ENCODE results near the gene AOPEP.

The AOPEP gene

GRCh38 chr9:94904806-94905205 is 178.3 kb downstream of the AOPEP start:
- peak; percentile 29 for DNase-seq

DNA sequence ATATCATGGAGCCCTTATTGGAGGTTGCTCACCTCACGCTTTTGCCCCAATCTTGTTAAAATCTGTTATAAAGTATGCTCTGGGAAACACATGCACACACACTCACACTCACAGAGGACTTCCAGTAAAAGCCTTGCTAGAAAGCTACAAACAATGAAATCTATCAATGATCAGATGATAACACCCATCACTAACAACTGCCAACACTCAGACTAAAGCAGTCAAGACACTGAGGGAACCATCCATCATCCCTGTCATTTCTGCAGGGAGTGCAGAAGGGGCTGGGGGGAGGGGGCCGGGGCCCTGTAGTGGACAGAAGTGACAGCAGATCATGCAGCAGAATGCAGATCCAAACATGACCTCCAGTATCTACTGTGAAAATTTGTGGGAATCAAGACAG is 179.1 kb downstream of the AOPEP start:
- no peak for DNase-seq

DNA sequence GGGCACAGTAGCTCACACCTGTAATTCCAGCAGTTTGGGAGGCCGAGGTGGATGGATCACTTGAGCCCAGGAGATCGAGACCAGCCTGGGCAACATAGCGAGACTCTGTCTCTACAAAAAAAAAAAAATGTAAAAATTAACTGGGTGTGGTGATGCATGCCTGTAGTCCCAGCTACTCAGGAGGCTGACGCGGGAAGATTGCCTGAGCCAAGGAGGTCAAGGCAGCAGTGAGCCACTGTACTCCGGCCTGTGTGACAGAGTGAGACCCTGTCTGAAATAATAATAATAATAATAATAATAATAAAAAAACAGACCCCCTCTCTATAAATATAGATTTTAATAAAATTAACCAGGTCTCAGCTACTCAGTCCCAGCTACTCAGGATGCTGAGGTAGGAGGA is 179.7 kb downstream of the AOPEP start:
- no peak for DNase-seq

DNA sequence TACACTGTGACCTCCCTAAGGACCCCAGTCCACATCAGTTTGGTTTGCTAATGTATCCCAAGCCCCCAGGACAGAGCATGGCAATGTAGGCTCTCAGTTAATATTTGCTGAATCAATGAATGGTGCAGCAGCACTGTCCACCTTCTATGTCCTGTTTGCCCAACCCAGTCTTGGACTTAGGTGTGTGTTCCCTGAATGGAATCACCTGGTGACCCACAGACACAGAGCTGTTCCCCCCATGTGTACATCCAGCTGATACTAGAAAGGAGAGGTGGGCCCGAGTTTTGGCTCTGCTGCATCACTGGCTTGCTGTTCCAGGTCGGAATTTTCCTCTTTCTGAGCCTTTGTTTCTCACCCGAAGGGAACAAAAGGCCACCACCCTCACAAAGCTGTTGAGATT is 180.2 kb downstream of the AOPEP start:
- DNase-seq: no peak

DNA sequence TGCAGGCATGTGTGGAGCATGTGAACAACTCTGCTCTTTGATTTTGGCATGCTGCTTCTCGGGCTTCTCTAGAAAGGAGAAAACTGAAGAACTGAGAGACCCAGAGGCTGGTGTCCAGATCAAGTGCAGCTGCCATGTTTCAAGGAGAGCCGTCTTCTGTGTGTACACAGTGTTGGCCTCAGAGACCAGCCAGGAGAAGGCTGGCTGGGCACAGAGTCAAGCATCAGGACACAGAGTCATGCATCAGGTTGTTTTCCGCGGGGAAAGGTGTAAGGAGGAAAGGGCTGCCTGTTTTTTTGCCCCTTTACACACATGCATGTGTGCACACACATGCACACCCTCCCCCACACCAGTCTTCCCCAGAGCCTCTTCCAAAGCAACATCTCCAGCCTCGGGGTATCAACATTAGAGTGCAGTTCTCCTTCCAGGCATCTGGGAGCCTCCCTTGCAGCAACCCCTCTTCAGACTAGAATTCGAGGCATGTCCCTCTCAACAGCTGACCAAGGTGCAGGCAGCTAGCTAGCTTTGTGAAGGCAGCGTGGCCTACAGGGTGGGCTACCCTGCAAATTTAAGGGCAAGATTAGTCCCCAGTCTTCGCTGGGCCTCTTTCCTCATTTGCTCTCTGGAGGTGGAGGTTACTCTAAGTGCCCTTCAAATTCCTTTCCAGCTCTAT is 180.9 kb downstream of the AOPEP start:
- DNase-seq: no peak

DNA sequence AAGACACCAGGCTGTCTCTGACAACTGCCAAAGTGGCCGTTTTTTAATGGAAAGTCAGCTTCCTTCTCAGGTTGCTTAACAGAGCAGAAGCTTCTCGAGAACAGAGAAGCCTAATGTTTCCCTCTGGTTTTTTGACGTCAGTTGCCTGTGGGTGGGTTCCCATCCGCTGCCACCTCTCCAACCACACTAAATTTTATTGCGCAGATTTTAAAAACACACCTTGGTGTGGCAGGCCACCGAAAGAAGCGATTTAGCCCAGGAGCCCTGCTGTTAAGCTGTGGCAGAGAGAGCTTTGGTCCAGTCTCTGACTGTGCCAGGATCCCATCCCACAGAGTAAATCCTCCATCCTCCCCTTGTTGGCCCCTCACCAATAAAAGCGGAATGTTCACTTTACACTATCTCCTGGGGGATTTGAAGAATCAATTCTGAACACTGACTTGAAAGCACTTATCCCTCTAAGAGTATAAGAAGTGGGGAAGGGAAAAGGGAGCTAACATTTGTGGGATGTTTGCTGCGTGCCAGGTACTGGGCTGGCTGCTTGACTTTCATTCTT is 181.6 kb downstream of the AOPEP start:
- no peak for DNase-seq

DNA sequence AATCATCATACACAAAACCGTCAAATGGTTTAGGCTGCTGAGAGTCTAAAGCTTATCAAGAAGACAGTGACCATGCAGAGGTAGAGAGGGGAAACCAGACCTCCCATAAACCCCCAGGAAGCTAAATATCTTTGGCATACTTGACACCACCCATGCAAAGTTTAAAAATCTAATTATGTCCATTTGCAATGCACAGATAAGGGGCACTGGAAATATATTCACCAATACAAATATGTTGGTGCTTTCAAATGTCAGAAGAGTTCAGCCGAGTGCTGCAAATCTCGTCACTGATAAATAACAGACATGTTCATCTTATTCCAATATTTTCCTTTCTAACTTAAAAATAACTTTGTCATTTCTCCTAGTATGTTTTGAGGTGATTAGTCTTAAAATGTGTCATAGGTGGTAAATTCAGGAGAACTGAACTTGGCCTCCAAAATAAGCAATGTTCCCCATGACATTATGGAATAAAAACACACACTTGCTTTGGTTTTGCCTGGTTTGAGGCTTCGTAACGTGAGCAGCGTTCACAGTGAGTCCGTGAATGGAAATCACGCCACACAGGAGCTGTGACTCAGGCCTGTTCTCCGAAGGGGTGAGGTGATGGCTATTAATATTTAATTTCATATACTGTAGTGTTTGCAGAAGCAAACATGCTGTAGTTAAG is 182.2 kb downstream of the AOPEP start:
- DNase-seq: no peak

DNA sequence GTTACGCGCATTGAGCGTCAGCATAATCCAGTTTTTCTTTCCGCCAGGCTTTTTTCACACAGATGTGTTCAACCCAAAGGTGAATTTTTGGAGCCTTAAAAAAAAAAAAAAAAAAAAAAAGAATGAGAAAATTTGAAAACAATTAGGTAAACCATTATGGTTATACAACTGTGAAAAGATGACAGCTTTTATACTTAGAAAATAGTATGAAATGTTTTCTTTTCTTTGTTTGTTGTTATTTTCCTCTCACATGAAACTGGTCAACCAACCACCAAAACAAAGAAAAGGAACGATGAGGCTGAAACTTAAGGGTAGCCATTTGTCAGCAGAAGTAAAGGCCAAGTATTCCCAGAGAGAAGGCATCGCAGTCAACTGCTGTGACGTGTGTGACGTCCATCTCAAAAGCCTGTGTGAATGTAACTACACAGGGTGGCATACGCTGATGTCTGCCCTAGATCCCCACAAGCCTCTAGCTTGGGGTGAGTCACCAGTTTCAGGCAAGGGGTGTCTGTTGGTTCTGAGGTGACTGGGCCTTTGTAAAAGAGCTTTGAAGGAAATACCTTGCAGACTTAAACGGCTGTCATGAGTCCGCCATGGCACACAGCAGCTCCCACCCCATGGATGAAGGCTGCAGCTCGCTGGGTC is 182.9 kb downstream of the AOPEP start:
- DNase-seq: no peak

- no peak for DNase-seq
These were observed 183.6 kb downstream of the AOPEP start for GRCh38 chr9:94909965-94910730.

GRCh38 chr9:94911211-94911610 is 184.7 kb downstream of the AOPEP start:
- no peak for DNase-seq

DNA sequence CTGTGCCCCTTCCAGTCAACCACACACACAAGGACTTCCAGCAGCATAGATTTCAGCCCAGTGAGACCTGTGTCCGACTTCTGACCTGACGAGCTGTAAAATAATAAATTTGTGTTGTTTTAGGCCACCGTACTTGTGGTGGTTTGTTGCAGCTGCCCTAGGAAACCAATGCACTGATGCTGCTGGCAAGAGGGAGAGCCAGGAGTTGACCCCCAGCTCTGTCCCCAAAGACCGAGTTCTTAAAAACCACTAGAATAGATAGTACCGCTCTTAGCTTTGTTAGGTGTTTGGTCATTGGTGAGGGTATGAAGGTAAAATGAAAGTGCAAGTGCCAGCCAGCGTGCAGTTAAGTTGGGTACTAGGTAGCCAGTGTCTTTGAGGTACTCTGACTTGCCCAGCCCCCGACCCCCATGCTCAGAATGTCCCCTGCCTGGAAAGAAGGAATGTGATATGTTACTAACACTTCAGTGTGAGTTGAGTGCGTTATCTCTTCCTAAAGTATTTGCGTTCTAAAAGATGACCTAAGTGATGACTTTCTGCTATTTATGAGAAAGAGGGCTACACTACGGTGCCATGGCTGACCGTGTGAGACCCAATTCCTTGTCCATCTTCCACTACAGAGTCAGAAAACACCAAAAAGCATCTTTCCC is 185.6 kb downstream of the AOPEP start:
- no peak for DNase-seq

GRCh38 chr9:94912700-94913249 is 186.3 kb downstream of the AOPEP start:
- DNase-seq: no peak

DNA sequence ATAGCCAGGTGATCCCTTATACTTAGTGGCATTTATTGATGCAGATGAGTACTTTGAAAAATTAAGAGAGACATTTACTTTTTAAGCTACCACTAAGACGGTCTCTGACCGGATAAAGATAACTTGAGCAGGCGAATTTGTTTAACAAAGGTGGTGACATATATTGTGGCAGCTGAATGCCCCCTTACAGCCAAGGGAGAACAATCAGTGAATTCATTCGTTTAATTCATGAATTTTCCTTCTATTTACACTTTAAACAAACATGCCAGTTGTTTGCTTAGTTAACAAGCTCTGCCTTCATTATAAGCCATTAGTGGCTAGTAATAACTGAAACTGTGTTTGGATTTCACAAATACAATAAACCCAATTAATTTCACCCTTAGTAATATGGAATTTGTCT is 187.1 kb downstream of the AOPEP start:
- DNase-seq: no peak

DNA sequence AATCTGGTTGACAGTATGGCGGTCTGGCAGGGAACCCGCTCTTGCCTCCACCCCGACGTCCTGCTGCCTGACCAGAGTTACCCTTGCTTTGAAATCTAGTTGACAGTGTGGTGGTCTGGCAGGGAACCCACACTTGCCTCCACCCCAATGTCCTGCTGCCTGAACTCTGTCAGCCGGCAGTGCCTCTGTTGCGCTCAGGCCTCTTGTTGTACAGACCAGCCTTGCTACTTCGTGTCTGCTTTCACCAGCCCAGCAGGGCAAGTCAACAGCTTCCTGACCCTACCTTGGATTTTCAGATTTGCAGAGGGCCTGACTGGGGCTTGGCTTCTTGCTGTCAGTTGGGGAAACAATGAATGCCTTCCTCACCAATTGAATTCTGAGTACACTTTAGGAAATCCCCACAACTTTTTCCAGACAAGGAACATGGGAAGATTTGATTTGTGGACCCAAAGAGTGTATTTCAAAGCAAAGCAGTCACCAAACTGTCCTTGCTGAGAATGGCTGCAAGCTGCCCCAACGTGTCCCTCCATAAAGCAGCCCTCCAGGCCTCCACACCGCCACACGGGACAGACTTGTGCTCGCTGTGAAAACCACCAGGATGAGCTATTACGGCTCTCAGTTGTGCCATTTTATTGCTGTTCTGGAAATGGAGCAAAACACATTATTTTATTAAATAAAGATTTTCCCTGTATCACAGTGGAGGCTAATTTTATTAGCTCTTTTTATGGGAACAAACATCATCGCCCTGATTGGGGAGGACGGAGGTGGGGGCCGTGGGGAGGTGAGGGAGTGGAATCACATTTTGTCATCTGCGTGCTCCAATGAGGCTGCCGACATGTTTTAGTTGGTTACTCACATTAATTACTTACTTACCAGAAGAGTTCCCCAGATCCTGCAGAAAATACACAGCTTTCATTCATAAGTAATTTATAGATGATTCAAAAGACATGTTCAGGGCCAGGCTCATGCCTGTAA is 189.3 kb downstream of the AOPEP start:
- no peak for DNase-seq

DNA sequence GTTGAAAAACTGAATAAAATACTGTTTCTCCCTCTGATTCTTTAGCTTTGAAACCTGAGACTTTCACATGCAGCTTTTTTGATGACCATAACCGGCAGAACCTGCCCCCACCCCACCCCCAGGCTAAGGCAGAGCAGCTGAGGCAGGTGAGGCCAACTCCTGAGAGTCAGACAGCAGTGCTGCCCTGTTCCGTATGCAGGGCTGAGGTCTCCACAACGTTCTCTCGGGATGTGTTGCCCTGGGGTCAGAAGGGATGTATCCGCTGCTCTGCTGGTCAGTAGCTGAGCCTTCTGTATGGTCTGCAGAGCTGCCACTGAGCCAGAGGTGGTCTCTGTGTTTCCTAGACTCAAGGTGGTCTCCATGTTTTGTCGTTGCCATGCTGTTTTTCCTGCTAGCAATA is 190.5 kb downstream of the AOPEP start:
- no peak for DNase-seq

DNA sequence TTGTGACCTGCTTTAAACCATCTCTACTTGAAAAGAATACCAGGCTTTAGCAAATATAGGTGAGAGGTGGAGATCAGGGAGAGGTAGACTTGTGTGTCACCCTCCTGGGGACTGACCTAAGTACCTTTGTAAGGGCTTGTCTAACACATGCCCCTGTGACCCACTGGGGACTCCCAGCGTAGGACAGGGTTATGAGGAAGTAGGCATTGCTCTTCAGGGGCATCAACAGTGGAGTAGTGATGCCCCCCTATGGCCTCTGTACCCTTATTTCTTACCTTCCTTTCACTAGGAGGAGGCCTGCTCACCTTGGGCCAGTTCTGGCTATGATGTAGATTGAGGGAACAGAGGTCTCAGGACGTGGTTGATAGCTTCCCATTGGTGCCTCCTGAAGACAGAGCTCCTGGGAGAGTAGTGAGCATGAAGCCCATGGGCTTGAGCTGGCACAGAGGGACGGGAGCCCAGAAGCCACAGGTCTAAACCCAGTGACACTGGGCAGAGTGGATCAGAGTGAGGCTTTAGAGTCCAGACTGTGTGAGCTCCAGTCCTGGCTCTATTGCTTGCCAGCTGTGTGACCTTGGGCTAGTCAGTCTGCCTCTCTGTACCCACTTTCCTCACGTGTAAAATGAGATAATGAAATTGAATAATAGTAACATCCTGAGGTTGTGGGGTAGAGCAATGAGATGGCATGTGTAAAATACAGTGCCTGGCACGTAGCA is 191.7 kb downstream of the AOPEP start:
- DNase-seq: no peak

GRCh38 chr9:94919376-94920098 is 193.0 kb downstream of the AOPEP start:
- DNase-seq: no peak

DNA sequence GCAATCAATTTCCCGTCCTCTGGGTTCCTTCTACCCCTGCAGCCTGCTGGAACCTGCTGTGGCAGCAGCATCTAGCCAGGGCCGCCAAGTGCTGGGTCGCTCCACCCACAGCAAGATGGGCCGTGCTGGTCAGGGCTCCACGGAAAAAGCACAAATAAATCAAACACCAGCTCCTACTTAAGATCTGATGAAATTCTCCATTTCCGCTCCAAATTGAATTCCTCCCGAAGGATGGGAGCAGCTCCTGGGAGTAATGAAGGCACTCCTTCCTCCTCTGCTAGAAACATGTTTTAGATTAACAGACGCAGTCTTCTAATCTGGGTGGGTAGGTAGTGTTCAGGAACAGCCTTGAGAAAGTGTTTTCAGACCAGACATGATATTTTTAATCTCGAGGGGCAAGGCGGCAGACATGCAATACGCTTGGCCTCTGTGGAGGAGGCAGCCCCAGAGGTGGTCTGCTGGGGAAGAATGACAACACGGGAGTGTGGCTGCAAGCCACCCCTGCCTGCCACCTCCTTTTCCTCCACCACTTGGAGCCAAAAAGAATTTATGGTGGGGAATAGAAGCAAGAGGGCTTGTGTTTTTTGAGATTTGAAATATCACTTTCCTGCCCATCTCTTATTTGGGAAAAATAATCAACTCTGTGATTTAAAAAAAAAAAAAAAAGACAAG is 194.1 kb downstream of the AOPEP start:
- no peak for DNase-seq

GRCh38 chr9:94921092-94921471 is 194.6 kb downstream of the AOPEP start:
- DNase-seq: no peak

Measured in NCI-H1048 (cell line).